ENCODE measurements around the gene ANAPC13.

GRCh38 chr3:134477938-134478337 is 7.8 kb downstream of the ANAPC13 start:
- no peak for TF ChIP-seq CTCF (conservative IDR thresholded peaks at IDR 0.05)
- TF ChIP-seq EZH2 (IDR thresholded peaks at IDR 0.05; ENCODE audit: low read depth) = no peak

All from PC-9 (cell line).